ENCODE data around the gene PGPEP1.

DNA sequence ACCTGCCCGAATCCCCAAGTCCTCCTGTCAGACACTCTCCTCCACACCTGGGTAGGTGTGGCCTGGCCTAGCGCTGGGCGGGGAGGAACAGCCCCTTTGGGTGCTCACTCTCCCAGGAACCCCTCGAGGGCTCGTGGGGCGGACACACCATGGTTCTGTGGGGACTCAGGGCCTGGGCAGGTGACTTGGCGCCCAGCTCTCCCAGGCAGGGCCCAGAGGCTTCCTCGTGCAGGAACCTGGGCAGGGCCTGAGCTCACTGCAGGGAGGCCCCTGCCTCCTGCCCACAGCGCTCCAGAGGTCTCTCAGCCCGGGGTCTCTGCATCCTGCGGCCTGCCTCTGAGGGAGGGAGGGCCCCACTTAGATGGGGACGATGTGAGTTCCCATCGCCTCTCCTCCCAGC lies 29.4 kb upstream of the PGPEP1 start:
- TF ChIP-seq, protein P1, sequence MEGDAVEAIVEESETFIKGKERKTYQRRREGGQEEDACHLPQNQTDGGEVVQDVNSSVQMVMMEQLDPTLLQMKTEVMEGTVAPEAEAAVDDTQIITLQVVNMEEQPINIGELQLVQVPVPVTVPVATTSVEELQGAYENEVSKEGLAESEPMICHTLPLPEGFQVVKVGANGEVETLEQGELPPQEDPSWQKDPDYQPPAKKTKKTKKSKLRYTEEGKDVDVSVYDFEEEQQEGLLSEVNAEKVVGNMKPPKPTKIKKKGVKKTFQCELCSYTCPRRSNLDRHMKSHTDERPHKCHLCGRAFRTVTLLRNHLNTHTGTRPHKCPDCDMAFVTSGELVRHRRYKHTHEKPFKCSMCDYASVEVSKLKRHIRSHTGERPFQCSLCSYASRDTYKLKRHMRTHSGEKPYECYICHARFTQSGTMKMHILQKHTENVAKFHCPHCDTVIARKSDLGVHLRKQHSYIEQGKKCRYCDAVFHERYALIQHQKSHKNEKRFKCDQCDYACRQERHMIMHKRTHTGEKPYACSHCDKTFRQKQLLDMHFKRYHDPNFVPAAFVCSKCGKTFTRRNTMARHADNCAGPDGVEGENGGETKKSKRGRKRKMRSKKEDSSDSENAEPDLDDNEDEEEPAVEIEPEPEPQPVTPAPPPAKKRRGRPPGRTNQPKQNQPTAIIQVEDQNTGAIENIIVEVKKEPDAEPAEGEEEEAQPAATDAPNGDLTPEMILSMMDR (IDR thresholded peaks at IDR 0.05): no peak
- no peak for TF ChIP-seq POLR2AphosphoS5 (IDR thresholded peaks at IDR 0.05)

All from esophagus muscularis mucosa (tissue), 3 donors.